Pancreas (tissue), 10 donors: ENCODE data around the gene AUTS2. TPM values are rescaled to one million over a fixed set of nuclear protein-coding genes. Genes with fewer than 3 reads are reported as not detected.

Experiments used
- ATAC-seq, 4 donors: fragments of 200-7000 bp; cut with Tn5 transposase; one replicate each; pipeline versions ENCODE4 v1.8.0 to v1.9.1; 2020; ENCODE audit warnings: mild to moderate bottlenecking in 4 of 4, moderate library complexity in 4 of 4
- DNase-seq, 6 donors: peaks; one replicate each; pipeline ENCODE4 v3.0.0-alpha.2; 2020
- FAIRE-seq: peaks from 2 replicates; lab custom pipeline; 2012; peaks lifted over from hg19 to GRCh38; lab: Jason Lieb, UNC
- H3K27ac ChIP-seq, 4 donors: fragments of 200-600 bp; sonication (generic); 1 replicate in 3 of 4; 2 replicates in 1 of 4; pipeline versions ENCODE4 v1.5.0 to v1.8.0; 2020
- H3K27me3 ChIP-seq, 4 donors: fragments of 200-600 bp; one replicate each; pipeline ENCODE4 v1.8.0; 2021
- H3K36me3 ChIP-seq, 3 donors: fragments of 200-600 bp; sonication (generic) in 1 of 3; one replicate each; pipeline versions ENCODE4 v1.5.0 to v1.8.0; 2020 to 2021
- H3K4me1 ChIP-seq, 3 donors: fragments of 200-600 bp; one replicate each; pipeline ENCODE4 v1.8.0; 2021
- H3K4me3 ChIP-seq, 4 donors: fragments of 200-600 bp; sonication (generic) in 2 of 4; one replicate each; pipeline versions ENCODE4 v1.5.0 to v1.8.0; 2020 to 2021
- H3K9me3 ChIP-seq, 4 donors: fragments of 200-600 bp; one replicate each; pipeline ENCODE4 v1.8.0; 2021
- WGBS, 2 donors: extraction: QIAGEN DNeasy Blood & Tissue Kit; methylation state at CpG; one replicate each; pipeline ENCODE4 v1.1.7; 2013; 5-methylcytosine and 5-hydroxymethylcytosine counted together
- intact Hi-C, 3 donors: fragments of 100-400 bp; cut with DNase I; formaldehyde crosslinking; loops; one replicate each; pipeline versions ENCODE4 v1.11.1 to v1.14.2; 2022
- polyA plus RNA-seq, 2 donors: library from polyadenylated mRNA; stranded (reverse); fragments of 200-250 nt; gene quantifications; one replicate each; pipeline ENCODE4 v1.2.3, GENCODE V29; 2013
- total RNA-seq, 6 donors: library from RNA; stranded (reverse); fragmentation: NEBNext Ultra II Directional in 4 of 6; extraction: Animal tissue kit (Norgen Biotek cat#: 25700) in 4 of 6; gene quantifications; one replicate each; pipeline versions ENCODE4 v1.2.1 to v1.2.4, GENCODE V29; 2021 to 2023
- TF ChIP-seq, protein P1 (sequence below), 4 donors: fragments of 200-600 bp; sonication (generic) in 3 of 4; IDR thresholded peaks; one replicate each; pipeline versions ENCODE4 v1.5.0 to v1.8.0; 2021; ENCODE audit warnings: antibody characterized with exemption in 4 of 4
- donor health status: healthy with polysubstance abuse.
- donor health status: DM: no; HTN: no; CAD: no; lungs with moderate emphysema.
- donor health status: DM: no; HTN: no; CAD: no.
- donor health status: control.
- donor health status: control.
- donor health status: Bipolar disorder and iron deficiency.
- donor health status: DM: yes; HTN: yes; CAD: no.
- donor health status: DM: no; HTN: no; CAD: no.
- donor health status: DM: no; HTN: no; CAD: no.
- donor health status: DM: yes; HTN: yes; CAD: no.

AUTS2 gene
- total and polyA plus RNA-seq, 8 donors, result 5.8 to 16.8 (median 9.9) TPM

DNA sequence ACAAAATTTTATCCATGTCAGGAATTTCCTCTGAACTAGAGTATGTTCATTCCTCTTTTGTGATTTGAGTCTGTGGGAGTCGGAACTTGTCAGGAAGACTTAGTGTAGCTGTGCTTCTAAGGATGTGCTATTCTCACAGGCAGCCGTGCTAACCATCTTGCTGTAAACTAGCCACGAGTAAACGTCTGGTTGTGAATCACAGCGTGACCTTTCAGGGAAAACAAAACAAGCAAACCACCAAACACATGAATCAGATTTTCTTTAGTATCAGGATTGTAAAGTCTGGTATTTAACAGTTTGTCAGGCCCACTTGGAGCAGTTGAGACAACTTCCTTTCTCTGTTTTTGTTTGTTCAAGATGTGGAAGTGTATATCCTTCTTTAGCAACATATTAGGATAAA lies 32.0 kb downstream of the AUTS2 start:
- FAIRE-seq (no peak), ATAC-seq (no peak), DNase-seq (no peak)
- Histone ChIP-seq H3K9me3 (no peaks in the 10 kb centered on the region), H3K27ac (no peak overlapping the region), H3K27me3 (no peaks in the 10 kb centered on the region), H3K36me3 (no peaks in the 10 kb centered on the region), H3K4me1 (no peaks in the 10 kb centered on the region), H3K4me3 (no peak overlapping the region)
- TF ChIP-seq, protein P1, sequence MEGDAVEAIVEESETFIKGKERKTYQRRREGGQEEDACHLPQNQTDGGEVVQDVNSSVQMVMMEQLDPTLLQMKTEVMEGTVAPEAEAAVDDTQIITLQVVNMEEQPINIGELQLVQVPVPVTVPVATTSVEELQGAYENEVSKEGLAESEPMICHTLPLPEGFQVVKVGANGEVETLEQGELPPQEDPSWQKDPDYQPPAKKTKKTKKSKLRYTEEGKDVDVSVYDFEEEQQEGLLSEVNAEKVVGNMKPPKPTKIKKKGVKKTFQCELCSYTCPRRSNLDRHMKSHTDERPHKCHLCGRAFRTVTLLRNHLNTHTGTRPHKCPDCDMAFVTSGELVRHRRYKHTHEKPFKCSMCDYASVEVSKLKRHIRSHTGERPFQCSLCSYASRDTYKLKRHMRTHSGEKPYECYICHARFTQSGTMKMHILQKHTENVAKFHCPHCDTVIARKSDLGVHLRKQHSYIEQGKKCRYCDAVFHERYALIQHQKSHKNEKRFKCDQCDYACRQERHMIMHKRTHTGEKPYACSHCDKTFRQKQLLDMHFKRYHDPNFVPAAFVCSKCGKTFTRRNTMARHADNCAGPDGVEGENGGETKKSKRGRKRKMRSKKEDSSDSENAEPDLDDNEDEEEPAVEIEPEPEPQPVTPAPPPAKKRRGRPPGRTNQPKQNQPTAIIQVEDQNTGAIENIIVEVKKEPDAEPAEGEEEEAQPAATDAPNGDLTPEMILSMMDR (IDR thresholded peaks at IDR 0.05), result no peak
- intact Hi-C loops, result no loop called here
- WGBS, 2 donors, result 68 to 84% methylated on average over 5 of the region's 5 CpGs

DNA sequence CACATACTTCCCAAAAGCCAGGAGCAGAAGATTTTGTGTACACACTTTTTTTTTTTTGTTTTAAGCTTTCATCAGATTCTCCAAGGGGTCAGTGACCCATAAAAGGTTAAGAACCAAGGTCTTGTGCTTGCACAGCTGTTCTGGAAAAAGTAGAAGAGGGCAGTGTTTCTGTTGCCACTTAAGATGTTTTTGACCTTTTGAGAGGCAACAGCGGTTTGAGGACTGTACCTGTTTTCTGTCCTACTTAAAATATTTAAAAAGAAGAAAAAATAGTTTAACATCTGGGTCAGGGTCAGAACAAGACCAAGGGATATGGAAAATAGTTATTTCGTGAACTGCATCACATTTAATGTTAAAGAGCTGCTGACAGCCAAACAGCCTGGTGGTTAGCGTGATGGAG lies 32.9 kb downstream of the AUTS2 start:
- no peaks in the 10 kb centered on the region for H3K9me3 ChIP-seq
- no peaks in the 10 kb centered on the region for H3K27me3 ChIP-seq
- no peak overlapping the region for H3K27ac ChIP-seq
- TF ChIP-seq, protein P1 (IDR thresholded peaks at IDR 0.05), result no peak
- no peak for ATAC-seq
- no peaks in the 10 kb centered on the region for H3K4me1 ChIP-seq
- intact Hi-C loops, result no loop called here
- no peak for FAIRE-seq
- DNase-seq, result no peak
- no peaks in the 10 kb centered on the region for H3K36me3 ChIP-seq
- no peak overlapping the region for H3K4me3 ChIP-seq
- WGBS, 2 donors, result 80 to 90% methylated on average over 3 of the region's 3 CpGs

DNA sequence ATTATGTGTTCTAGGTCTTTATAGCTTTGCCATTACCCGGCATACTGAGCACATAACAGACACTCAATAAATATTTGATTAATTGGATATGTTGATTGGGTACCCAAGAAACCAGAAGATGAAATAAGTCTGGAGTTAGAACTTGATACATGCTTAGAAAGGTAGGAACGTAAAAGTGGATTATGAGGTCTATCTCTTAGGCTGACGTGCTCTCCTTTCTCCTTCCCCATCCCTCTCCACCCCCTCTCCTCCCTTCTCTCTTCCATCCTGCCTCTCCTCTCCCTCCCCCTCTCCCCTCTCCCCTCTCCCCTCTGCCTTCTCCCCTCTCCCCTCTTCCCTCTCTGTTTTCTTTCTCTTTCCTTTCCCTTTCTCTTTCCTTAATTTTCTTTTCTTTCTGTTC lies 34.0 kb downstream of the AUTS2 start:
- TF ChIP-seq, protein P1 (IDR thresholded peaks at IDR 0.05), result no peak
- Histone ChIP-seq H3K9me3 (no peaks in the 10 kb centered on the region), H3K27ac (no peak overlapping the region), H3K4me1 (no peaks in the 10 kb centered on the region), H3K36me3 (no peaks in the 10 kb centered on the region), H3K27me3 (no peaks in the 10 kb centered on the region), H3K4me3 (no peak overlapping the region)
- ATAC-seq, result no peak
- no peak for DNase-seq
- no peak for FAIRE-seq
- intact Hi-C loops, result no loop called here
- 77 to 88% methylated on average over 3 of the region's 3 CpGs for WGBS, 2 donors

DNA sequence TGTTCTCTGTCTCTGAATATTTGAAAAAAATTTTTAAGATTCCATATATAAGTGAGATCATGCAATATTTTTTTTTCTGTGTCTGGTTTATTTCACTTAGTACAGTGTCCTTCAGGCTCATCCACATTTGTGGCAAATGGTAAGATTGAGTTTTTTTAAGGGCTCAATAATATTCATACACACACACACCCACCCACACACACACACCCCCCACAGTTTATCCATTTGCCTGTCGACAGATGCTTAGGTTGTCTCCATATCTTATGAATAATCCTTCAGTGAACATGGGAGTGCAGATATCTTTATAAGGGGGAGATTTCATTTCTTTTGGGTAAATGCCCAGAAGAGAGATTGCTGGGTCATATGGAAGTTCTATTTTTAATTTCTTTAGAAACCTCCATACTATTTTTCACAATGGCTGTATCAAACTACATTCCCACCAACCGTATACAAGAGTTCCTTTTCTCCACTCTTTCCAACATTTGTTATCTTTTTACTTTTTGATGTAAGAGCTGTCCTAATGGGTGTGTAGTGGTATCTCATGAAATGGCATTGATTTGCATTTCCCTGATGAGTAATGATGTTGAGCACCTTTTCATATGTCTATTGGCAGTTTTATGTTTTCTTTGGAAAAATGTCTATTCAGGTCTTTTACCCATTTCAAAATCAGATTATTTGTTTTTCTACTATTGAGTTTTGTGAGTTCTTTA lies 35.0 kb downstream of the AUTS2 start:
- no peaks in the 10 kb centered on the region for H3K9me3 ChIP-seq
- H3K27me3 ChIP-seq, result no peaks in the 10 kb centered on the region
- intact Hi-C loops, result no loop called here
- H3K27ac ChIP-seq, result no peak overlapping the region
- H3K4me3 ChIP-seq, result no peak overlapping the region
- no peaks in the 10 kb centered on the region for H3K4me1 ChIP-seq
- ATAC-seq, result no peak
- no peak for FAIRE-seq
- DNase-seq, result no peak
- 86 to 90% methylated on average over 2 of the region's 2 CpGs for WGBS, 2 donors
- TF ChIP-seq, protein P1 (IDR thresholded peaks at IDR 0.05), result no peak
- H3K36me3 ChIP-seq, result no peaks in the 10 kb centered on the region

DNA sequence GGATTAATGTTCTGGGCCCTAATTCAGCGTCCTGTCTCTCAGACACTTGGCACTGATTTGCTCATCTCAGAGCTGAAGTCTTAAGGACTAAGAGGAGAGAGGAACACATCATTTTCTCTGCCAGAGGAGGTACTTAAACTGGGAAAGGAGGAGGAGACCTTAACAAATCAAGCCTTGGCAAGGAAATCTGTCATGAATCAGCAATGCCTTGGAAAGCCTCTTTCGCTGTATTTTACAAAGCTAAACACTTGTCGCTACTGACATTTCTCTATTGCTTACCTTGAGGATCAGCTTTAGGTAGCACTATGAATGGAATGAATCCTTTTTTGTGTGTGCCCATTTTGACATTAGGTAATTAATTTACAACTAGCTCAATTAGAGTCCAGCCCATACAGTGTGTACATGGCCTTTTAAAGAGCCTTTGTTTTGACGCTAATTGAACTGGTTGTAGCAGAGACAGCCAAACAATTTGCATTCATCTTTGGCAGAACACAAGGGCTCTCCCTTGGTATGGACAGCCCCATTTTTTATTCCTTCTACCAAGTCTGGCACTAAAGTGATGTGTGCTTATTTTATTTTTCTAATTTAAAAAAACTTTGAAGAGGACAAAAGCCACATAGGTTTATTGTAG lies 37.4 kb downstream of the AUTS2 start:
- 86 to 88% methylated on average over 4 of the region's 4 CpGs for WGBS, 2 donors
- Histone ChIP-seq H3K27me3 (no peaks in the 10 kb centered on the region), H3K27ac (no peak overlapping the region), H3K4me3 (no peak overlapping the region), H3K9me3 (no peaks in the 10 kb centered on the region), H3K4me1 (no peaks in the 10 kb centered on the region), H3K36me3 (no peaks in the 10 kb centered on the region)
- DNase-seq (no peak), FAIRE-seq (no peak), ATAC-seq (no peak)
- TF ChIP-seq, protein P1 (IDR thresholded peaks at IDR 0.05), result no peak
- intact Hi-C loops, result no loop called here
